Subcutaneous adipose tissue (tissue), 4 donors: Measurements from ENCODE around the gene HIVEP3. TPM values are rescaled to one million over a fixed set of nuclear protein-coding genes. Genes with fewer than 3 reads are reported as not detected.

Experiments
- CTCF ChIP-seq: fragments of 450-650 bp; IDR thresholded peaks from one replicate; pipeline ENCODE4 v1.5.1; 2016; ENCODE audit warnings: low read depth, mild to moderate bottlenecking, control low read depth, antibody characterized with exemption, moderate library complexity
- total RNA-seq, 4 donors: library from RNA; depleted of rRNA; stranded (reverse); fragments of >200 nt; gene quantifications; one replicate each; pipeline ENCODE4 v1.1.0, GENCODE V29; 2016

Gene HIVEP3
- total RNA-seq, 4 donors from 2014 or later = 2.4 to 9.6 (median 5.0) TPM

GRCh38 chr1:41502912-41503311 lies 415.8 kb downstream of the HIVEP3 start:
- no peak for TF ChIP-seq CTCF

- TF ChIP-seq CTCF = no peak
These were observed 417.1 kb downstream of the HIVEP3 start for GRCh38 chr1:41501581-41501980.

GRCh38 chr1:41500781-41501518 lies 417.8 kb downstream of the HIVEP3 start:
- no peak for TF ChIP-seq CTCF

GRCh38 chr1:41500378-41500777 lies 418.3 kb downstream of the HIVEP3 start:
- TF ChIP-seq CTCF = no peak

- TF ChIP-seq CTCF = no peak
These were observed 419.1 kb downstream of the HIVEP3 start for GRCh38 chr1:41499591-41499990.

- no peak for TF ChIP-seq CTCF
These were observed 419.9 kb downstream of the HIVEP3 start for GRCh38 chr1:41498804-41499203.

GRCh38 chr1:41498391-41498790 lies 420.3 kb downstream of the HIVEP3 start:
- TF ChIP-seq CTCF = no peak
